K562 (cell line): ENCODE data around the gene PIGH. TPM values are rescaled to one million over a fixed set of nuclear protein-coding genes. Genes with fewer than 3 reads are reported as not detected.

Source experiments
- ATAC-seq: fragments of 200-7000 bp; cut with Tn5 transposase; 3 replicates; pipeline ENCODE4 v1.9.1; 2020; ENCODE audit warnings: moderate library complexity
- BruUV-seq: library from RNA; stranded (reverse); fragments of 400-500 nt; replicated peaks from 2 replicates; lab custom pipeline; 2021; lab: Mats Ljungman, UMichigan
- CTCF ChIA-PET: fragments of 300-600 bp; formaldehyde crosslinking; extraction: SDS; loops from one replicate; lab custom pipeline; 2021; ENCODE audit warnings: low intra/inter-chr PET ratio; lab: Yijun Ruan, JAX
- POLR2A ChIA-PET: fragments of 300-600, 350-650 bp; sonication (Branson Sonifier 250); formaldehyde crosslinking; extraction: SDS; loops from one replicate; lab custom pipeline; 2021; ENCODE audit warnings: antibody characterized with exemption, inconsistent platforms; lab: Yijun Ruan, JAX
- DNase-seq, 4 experiments: peaks; one replicate each; pipeline versions ENCODE4 v3.0.0 to v3.0.0-alpha.2; 2011 to 2018; ENCODE audit warnings: low spot score in 3 of 4, mixed read lengths in 3 of 4; ENCODE audit errors: extremely low read depth in 1 of 4
- FAIRE-seq: peaks from 2 replicates; lab custom pipeline; 2011; peaks lifted over from hg19 to GRCh38; lab: Jason Lieb, UNC
- H2AFZ ChIP-seq: 2 replicates; pipeline ENCODE4 v1.6.0; 2011; ENCODE audit warnings: low read depth, low read length, control low read depth, inconsistent platforms
- H3K27ac ChIP-seq: fragments of 200-600 bp; 3 replicates; pipeline ENCODE4 v1.8.0; 2011; ENCODE audit warnings: low read depth, mild to moderate bottlenecking, control low read depth, inconsistent platforms, low read length, moderate library complexity, mixed read lengths; ENCODE audit errors: extremely low read depth
- H3K27me3 ChIP-seq, 2 experiments: fragments of 300-600 bp in 1 of 2; 2 replicates in 1 of 2; 3 replicates in 1 of 2; pipeline versions ENCODE4 v1.6.0 to v1.8.0; 2011; ENCODE audit warnings: inconsistent platforms in 2 of 2, low read length in 2 of 2, mild to moderate bottlenecking in 1 of 2, mixed read lengths in 1 of 2, moderate library complexity in 1 of 2; ENCODE audit not compliant: control insufficient read depth in 2 of 2, insufficient read depth in 2 of 2
- H3K36me3 ChIP-seq: fragments of 300-600 bp; 3 replicates; pipeline ENCODE4 v1.8.0; 2011; ENCODE audit warnings: mild to moderate bottlenecking, low read length, inconsistent platforms; ENCODE audit not compliant: control insufficient read depth, insufficient read depth
- H3K4me1 ChIP-seq, 2 experiments: fragments of 200-600 bp in 1 of 2; replicated peaks in 1 of 2; 2 replicates in 1 of 2; 3 replicates in 1 of 2; pipeline versions ENCODE4 v1.5.1 to v1.8.0; 2011; ENCODE audit warnings: inconsistent platforms in 2 of 2, low read length in 2 of 2, mild to moderate bottlenecking in 1 of 2, mixed read lengths in 1 of 2, moderate library complexity in 1 of 2; ENCODE audit not compliant: control insufficient read depth in 2 of 2, insufficient read depth in 2 of 2
- H3K4me2 ChIP-seq: 2 replicates; pipeline ENCODE4 v1.6.1; 2011; ENCODE audit warnings: low read length, control low read depth, inconsistent platforms, mixed read lengths; ENCODE audit not compliant: insufficient read depth
- H3K4me3 ChIP-seq: fragments of 200-600 bp; sonication (generic), shearing (Covaris generic); 2 replicates; pipeline ENCODE4 v1.5.1; 2016; ENCODE audit warnings: control low read depth, inconsistent platforms
- H3K79me2 ChIP-seq: fragments of 200-600 bp; 3 replicates; pipeline ENCODE4 v1.8.0; 2011; ENCODE audit warnings: low read length, inconsistent platforms; ENCODE audit not compliant: control insufficient read depth, insufficient read depth
- H3K9ac ChIP-seq, 2 experiments: 2 replicates each; pipeline versions ENCODE4 v1.6.0 to v1.6.1; 2011; ENCODE audit warnings: low read depth in 2 of 2, low read length in 2 of 2, control low read depth in 1 of 2, inconsistent platforms in 1 of 2, mild to moderate bottlenecking in 1 of 2, mixed read lengths in 1 of 2; ENCODE audit not compliant: insufficient read depth in 1 of 2
- H3K9me1 ChIP-seq: one replicate; pipeline ENCODE4 v1.6.0; 2011; ENCODE audit warnings: inconsistent platforms, mild to moderate bottlenecking, low read length, moderate library complexity; ENCODE audit not compliant: control insufficient read depth, insufficient read depth
- H3K9me3 ChIP-seq: replicated peaks from 2 replicates; pipeline ENCODE4 v1.5.1; 2011; ENCODE audit warnings: low read depth, low read length, inconsistent platforms; ENCODE audit not compliant: control insufficient read depth, insufficient read depth
- H4K20me1 ChIP-seq: replicated peaks from 2 replicates; pipeline ENCODE4 v1.6.1; 2011; ENCODE audit warnings: low read length, inconsistent platforms, mixed read lengths; ENCODE audit not compliant: control insufficient read depth, insufficient read depth
- BCLAF1 ChIP-seq, 2 experiments: fragments of 450-650 bp in 1 of 2; IDR thresholded peaks; 2 replicates each; pipeline ENCODE4 v1.6.1; 2011 to 2017; ENCODE audit warnings: low read depth in 2 of 2, antibody characterized with exemption in 1 of 2, borderline replicate concordance in 1 of 2, low read length in 1 of 2, mild to moderate bottlenecking in 1 of 2, mixed read lengths in 1 of 2; ENCODE audit not compliant: control insufficient read depth in 1 of 2
- DDX20 ChIP-seq: fragments of 450-650 bp; IDR thresholded peaks from 2 replicates; pipeline ENCODE4 v1.6.1; 2016; ENCODE audit warnings: missing genetic modification characterization, low read depth, mild to moderate bottlenecking, missing compliant biosample characterization, moderate library complexity
- DPF2 ChIP-seq: fragments of 450-650 bp; IDR thresholded peaks from 2 replicates; pipeline ENCODE4 v1.6.1; 2016
- OTX1 ChIP-seq: fragments of 450-650 bp; formaldehyde crosslinking; IDR thresholded peaks from 2 replicates; pipeline ENCODE4 v1.4.0; 2022; ENCODE audit warnings: mild to moderate bottlenecking
- PCBP1 ChIP-seq: fragments of 200-400 bp; formaldehyde crosslinking; IDR thresholded peaks from 2 replicates; pipeline ENCODE4 v1.6.1; 2018; ENCODE audit warnings: mild to moderate bottlenecking, low read depth, low read length; ENCODE audit not compliant: poor library complexity, severe bottlenecking
- TEAD4 ChIP-seq, 2 experiments: sonication (generic) in 1 of 2; formaldehyde crosslinking in 1 of 2; IDR thresholded peaks; 2 replicates each; pipeline versions ENCODE4 v1.6.1 to v1.8.0; 2012 to 2022; ENCODE audit warnings: borderline replicate concordance in 1 of 2, inconsistent platforms in 1 of 2, low read length in 1 of 2, mild to moderate bottlenecking in 1 of 2, missing genetic modification reagents in 1 of 2
- TFAP4 ChIP-seq: sonication (generic); formaldehyde crosslinking; IDR thresholded peaks from 2 replicates; pipeline ENCODE4 v1.8.0; 2022; ENCODE audit warnings: missing genetic modification reagents, mild to moderate bottlenecking, moderate library complexity, borderline replicate concordance
- THRAP3 ChIP-seq: fragments of 450-650 bp; IDR thresholded peaks from 2 replicates; pipeline ENCODE4 v1.6.1; 2016; ENCODE audit warnings: mild to moderate bottlenecking, inconsistent platforms, borderline replicate concordance
- XRCC5 ChIP-seq: fragments of 200-400 bp; formaldehyde crosslinking; IDR thresholded peaks from 2 replicates; pipeline ENCODE4 v1.6.1; 2017; ENCODE audit warnings: low read depth, mild to moderate bottlenecking, low read length
- ZBTB26 ChIP-seq: fragments of 450-650 bp; formaldehyde crosslinking; IDR thresholded peaks from 2 replicates; pipeline ENCODE4 v1.4.0; 2022; ENCODE audit warnings: missing genetic modification characterization
- ZFP30 ChIP-seq: fragments of 250-450 bp; sonication (Bioruptor Pico); IDR thresholded peaks from 2 replicates; pipeline ENCODE4 v1.8.0; 2022; ENCODE audit warnings: moderate library complexity, mild to moderate bottlenecking, inconsistent platforms, borderline replicate concordance
- ZNF174 ChIP-seq: fragments of 250-450 bp; sonication (Bioruptor Pico); IDR thresholded peaks from 2 replicates; pipeline ENCODE4 v1.4.0; 2020; ENCODE audit warnings: mild to moderate bottlenecking
- ZNF589 ChIP-seq: fragments of 200-800 bp; sonication (Bioruptor generic); IDR thresholded peaks from 2 replicates; pipeline ENCODE4 v1.6.1; 2016; ENCODE audit warnings: low read depth, missing genetic modification characterization, missing compliant biosample characterization
- WGBS: fragments of 100-300 bp; shearing (Covaris generic); methylation state at CpG from one replicate; pipeline ENCODE4 v1.1.6; 2016; ENCODE audit warnings: low coverage, mixed read lengths; ENCODE audit not compliant: insufficient coverage; ENCODE audit errors: missing lambda C conversion rate; 5-methylcytosine and 5-hydroxymethylcytosine counted together
- in situ Hi-C: fragments of 300-500 bp; cut with MboI; formaldehyde crosslinking; loops from 4 replicates; pipeline ENCODE4 v1.15.0; 2018; ENCODE audit warnings: inconsistent platforms, mixed read lengths
- intact Hi-C: fragments of 100-400 bp; cut with micrococcal nuclease; formaldehyde crosslinking; loops from 2 replicates; pipeline ENCODE4 v1.14.2; 2022
- polyA plus RNA-seq, 8 experiments: library from polyadenylated mRNA; depleted of rRNA in 4 of 8; stranded (reverse) in 5 of 8; unstranded in 3 of 8; fragments of >200 nt; fragmentation: Nextera tagmentation in 2 of 8; fragmentation: Illumina TruSeq in 1 of 8; extraction: Ambion mirVana in 2 of 8; extraction: Trizol in 1 of 8; gene quantifications; 2 replicates each; pipeline versions ENCODE4 v1.2.1 to v1.2.3, GENCODE V29; 2011 to 2014; ENCODE audit warnings: inconsistent platforms in 1 of 8, missing spikeins in 1 of 8
- total RNA-seq, 7 experiments: library from RNA; depleted of rRNA in 6 of 7; stranded (reverse); fragments of >200 nt in 6 of 7; fragmentation: Illumina TruSeq in 2 of 7; extraction: Trizol in 2 of 7; gene quantifications; 2 replicates each; pipeline versions ENCODE4 v1.2.1 to v1.2.3, GENCODE V29; 2011 to 2021; ENCODE audit warnings: low replicate concordance in 1 of 7

Gene PIGH
- total and polyA plus RNA-seq, 9 of the 15 experiments (the other 6 are each of a cell fraction or from before 2014, with no cell fraction given), result 21.1 to 53.4 (median 24.7) TPM

- TF ChIP-seq BCLAF1 (IDR thresholded peaks at IDR 0.05; ENCODE audit: borderline replicate concordance in 1 of 2, control insufficient read depth in 1 of 2, low read depth in 2 of 2, low read length in 1 of 2) (no peak), ZBTB26 (no peak), THRAP3 (no peak), TEAD4 (IDR thresholded peaks at IDR 0.05; ENCODE audit: low read length) (no peak), TEAD4 (CRISPR knock-in tag; IDR thresholded peaks at IDR 0.05; ENCODE audit: borderline replicate concordance) (no peak)
Measured at GRCh38 chr14:67609642-67610310, 9.7 kb upstream of the PIGH start (continued).

- Histone ChIP-seq H3K36me3 (no peaks in the 10 kb centered on the region), H3K79me2 (no peaks in the 10 kb centered on the region), H4K20me1 (no peaks in the 10 kb centered on the region), H3K4me1 (no peaks in the 10 kb centered on the region; a peak in 1 of 5 replicates), H3K27ac (no peak overlapping the region), H3K9ac (no peak overlapping the region), H3K27me3 (no peaks in the 10 kb centered on the region), H3K4me3 (no peak overlapping the region), H3K4me2 (no peak overlapping the region), H2AFZ (no peak overlapping the region), H3K9me1 (no peaks in the 10 kb centered on the region), H3K9me3 (no peaks in the 10 kb centered on the region)
- 69% methylated on average over 5 of the region's 5 CpGs for WGBS
- BruUV-seq, result no TSS peak
- DNase-seq (no peak), ATAC-seq (no peak), FAIRE-seq (no peak)
- intact Hi-C loops (no loop called here), in situ Hi-C loops (no loop called here)
- TF ChIP-seq TFAP4 (no peak), ZNF174 (no peak), ZFP30 (CRISPR knock-in tag) (no peak), XRCC5 (no peak), ZNF589 (CRISPR knock-in tag) (no peak), DDX20 (tag) (no peak), PCBP1 (no peak), OTX1 (CRISPR knock-in tag) (no peak), DPF2 (no peak)
- POLR2A ChIA-PET, result no interaction called here
- CTCF ChIA-PET, result no interaction called here
Measured at GRCh38 chr14:67607646-67608045, 7.6 kb upstream of the PIGH start.
